ENCODE results near the gene ANAPC2.
"Not testable (repeated sequence)": the region's sequence is repeated elsewhere in the genome, so short reads cannot be mapped to it uniquely, and the experiment has no call there.

Gene ANAPC2

DNA sequence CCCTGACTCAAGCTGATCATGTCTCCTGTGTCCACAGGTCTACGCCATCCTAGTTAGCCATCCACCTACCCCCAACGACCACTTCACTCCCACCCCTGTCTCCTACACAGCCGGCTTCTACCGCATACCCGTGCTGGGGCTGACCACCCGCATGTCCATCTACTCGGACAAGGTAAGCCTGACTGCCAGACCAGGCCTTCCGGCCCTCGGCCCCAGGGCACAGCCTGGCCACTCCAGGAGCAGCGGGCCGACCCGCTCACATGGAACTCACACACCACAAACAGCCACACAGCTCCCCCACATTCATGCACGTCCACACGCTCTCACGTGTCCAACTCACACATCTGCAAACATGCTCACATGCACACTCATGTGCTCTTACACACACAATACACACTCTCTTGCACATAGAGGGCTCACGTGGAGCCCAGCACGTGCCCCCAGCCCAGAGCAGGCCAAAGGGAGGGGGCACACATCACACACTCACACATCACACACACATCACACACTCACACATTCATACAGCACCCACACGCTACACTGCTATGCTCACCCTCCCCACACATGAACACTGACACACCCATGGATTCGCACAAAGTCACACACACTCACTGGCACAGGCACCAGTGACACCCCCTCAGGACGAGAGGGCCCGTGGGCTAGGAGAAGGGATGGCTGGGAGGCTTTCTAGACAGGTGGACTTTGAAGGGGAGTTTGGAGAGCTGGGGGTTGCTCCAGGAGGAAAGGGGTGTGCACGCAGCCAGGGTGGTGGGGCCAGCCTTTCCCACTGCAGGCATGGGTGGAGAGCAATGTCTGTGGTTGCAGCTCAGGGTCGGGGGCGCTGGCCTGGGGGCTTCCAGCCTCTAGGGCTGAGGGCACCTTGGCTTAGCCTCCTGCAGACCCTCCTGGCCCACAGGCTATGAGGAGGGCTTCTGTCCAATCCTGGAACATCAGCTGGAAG lies 46.1 kb downstream of the ANAPC2 start:
- DNase-seq: no peak

DNA sequence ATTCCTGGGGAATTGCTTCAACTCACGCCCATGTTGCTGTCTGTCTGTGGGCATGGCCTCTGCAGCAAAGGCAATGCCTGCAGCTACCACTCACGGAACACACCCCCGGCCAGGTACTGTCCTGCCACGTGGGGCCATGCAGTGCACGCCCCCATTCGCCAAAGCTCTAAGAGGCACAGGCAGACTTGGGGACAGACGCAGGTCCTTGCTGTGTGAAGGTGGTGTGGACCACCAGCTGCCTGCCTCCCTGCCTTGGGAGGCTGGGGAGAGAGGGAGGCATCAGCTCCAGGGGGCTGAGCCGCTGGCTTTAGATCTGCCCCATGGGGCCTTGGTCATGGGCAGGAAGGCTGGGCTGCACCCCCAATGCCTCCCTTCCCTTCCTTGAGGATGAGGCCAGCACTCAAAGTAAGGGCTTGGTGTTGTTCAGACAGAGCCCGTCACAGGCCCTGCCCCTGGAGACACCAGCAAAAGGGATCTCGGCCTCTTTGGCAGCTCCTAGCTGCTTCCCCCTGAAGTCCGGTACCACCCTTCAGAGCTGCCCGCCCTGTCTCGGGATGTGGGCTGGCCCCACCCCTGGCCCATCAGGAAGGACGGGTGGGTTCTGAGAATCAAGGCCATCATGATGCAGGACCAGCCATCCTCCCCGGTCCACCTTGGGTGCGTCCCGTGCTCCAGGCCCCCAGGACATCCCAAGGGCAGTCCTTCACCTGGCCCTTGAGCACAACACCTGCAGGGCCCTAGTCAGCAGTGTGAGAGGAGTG lies 47.1 kb downstream of the ANAPC2 start:
- DNase-seq: no peak

DNA sequence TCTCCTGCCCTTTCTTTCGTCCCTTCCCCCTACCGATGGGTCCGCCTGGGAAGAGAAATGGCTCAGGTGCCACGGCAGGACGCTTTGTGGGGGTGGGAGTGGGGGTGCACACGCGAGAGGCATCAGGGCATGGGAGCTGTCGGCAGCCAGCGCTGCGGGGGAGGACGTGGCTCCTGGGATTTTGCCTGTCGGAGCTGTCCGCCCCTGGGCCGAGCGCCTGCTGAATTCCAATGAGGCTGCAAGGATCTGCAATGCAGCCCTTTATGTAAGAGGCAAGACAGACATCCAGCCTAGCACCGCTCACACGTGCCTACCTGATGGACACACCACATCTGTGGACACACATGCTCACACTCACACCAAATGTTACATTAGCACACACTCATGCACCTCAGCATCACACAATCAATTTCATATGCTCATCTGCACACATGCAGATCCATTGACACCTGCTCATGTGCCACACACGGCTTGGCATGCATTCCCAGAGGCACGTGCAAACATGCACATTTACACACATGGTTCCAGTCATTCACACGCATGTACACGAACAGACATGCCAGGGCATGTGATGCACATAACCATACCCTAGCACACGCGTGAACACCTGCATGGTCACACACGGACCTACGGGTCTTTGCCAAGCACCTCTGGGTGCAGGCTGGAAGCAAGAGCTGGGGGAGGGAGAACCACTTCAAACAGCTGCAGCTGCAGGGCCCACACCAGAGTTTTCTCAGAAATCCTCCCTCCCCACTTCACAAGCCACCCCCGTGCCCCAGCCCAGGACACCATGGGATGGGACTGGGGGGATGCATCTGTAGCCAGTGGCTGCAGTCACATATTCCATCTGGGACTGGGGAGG lies 48.0 kb downstream of the ANAPC2 start:
- no peak for DNase-seq

DNA sequence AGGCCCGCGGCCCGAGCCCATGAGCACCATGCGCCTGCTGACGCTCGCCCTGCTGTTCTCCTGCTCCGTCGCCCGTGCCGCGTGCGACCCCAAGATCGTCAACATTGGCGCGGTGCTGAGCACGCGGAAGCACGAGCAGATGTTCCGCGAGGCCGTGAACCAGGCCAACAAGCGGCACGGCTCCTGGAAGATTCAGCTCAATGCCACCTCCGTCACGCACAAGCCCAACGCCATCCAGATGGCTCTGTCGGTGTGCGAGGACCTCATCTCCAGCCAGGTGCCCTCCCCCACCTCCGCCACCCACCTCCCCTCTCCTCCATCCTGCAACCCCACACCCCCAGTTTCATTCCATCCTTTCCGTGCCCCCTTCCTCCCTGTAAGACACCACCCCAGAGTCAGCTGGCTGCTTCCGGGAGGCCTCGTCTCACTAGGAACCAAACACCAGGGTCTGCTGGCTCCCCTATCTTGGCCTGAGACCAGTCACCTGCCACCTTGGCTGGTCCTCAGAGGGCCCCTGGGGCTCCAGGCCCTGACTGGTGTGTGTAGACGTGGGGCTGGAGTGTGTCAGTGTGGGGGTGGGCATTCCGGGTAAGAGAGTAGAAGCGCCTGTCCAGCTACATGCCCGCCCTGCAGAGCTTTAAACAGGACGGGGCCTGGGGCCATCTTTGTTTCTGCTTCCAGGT lies 48.8 kb downstream of the ANAPC2 start:
- DNase-seq: no peak

DNA sequence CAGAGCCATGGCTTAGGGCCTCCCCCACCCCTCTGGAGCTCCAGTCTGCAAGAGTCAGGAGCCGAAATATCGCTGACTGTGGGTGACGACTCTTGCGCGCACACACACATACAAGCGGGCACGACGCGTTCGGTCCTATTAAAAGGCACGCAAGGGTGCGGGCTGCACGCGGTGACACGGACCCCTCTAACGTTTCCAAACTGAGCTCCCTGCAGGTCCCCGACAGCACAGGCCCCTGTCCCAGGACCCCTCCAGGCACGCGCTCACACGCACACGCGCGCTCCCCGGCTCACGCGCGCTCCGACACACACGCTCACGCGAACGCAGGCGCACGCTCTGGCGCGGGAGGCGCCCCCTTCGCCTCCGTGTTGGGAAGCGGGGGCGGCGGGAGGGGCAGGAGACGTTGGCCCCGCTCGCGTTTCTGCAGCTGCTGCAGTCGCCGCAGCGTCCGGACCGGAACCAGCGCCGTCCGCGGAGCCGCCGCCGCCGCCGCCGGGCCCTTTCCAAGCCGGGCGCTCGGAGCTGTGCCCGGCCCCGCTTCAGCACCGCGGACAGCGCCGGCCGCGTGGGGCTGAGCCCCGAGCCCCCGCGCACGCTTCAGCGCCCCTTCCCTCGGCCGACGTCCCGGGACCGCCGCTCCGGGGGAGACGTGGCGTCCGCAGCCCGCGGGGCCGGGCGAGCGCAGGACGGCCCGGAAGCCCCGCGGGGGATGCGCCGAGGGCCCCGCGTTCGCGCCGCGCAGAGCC lies 49.5 kb downstream of the ANAPC2 start, which contains the start of gene GRIN1:
Gene GRIN1 (plus strand): TSS at position 433 of the 746 bp plus-strand sequence. CDS start 333 bp downstream, outside the sequence.
- DNase-seq: no peak

DNA sequence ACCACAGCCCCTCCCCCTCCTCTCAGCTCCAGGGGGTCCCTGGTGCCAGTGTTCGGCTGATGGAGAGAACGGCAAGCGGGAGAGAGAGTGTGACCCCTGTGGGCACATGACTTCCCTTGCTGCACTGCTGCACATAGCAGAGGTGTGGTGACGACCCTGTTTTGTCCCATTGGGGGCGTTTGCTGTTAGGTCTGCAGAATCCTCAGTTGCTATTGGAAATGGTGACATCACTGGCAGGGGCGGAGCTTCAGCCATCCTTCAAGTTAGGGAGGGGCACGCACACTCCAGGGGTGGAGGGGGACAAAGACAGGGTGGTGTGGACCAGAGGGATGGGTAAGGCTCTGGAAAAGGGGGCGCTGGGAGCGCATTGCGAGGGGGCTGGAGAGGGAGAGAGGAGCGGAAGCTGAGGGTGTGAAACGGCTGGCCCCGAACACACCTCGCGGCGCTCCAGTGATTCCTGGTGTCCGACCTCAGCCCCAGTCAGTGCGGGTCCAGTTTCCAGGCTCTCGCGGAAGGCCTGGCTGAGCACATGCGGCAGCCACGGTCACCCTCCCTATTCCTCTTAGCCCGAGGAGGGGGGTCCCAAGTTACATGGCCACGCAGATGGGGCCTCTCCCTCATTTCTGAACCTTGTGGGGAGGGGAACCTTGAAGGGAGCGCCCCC lies 50.2 kb downstream of the ANAPC2 start:
- no peak for DNase-seq

DNA sequence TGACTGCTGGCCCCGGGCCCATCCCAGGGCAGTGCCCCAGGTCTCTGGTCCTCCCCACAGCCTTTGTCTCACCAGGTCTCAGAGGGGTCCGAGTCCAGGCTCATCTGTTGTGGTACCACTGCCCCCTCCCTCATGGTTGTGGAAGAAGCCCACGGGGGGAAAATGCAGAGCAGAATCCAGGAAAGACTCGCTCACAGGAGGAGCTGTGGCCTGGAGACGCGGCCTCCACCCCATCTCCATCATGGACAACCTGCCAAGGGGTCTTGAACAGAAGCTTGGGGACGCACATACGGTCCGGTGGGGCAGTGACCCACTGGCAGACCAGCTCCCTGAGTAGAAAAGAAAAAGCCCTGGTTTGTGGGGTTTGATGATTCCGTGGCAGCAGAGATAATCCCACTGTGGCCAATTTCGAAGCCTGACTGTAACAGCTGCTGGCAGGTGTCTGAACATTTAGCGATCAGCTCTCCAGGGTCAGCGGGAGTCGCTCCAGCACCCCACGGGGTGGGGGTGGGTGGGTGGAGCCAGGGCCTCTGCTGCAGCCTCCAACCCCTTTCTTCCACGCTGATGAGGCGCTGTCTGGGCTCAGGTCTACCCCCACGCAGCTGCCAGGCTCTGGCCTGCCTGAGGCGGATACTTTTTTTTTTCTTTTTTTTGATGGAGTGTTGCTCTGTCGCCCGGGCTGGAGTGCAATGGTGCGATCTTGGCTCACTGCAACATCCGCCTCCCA lies 51.3 kb downstream of the ANAPC2 start:
- no peak for DNase-seq

DNA sequence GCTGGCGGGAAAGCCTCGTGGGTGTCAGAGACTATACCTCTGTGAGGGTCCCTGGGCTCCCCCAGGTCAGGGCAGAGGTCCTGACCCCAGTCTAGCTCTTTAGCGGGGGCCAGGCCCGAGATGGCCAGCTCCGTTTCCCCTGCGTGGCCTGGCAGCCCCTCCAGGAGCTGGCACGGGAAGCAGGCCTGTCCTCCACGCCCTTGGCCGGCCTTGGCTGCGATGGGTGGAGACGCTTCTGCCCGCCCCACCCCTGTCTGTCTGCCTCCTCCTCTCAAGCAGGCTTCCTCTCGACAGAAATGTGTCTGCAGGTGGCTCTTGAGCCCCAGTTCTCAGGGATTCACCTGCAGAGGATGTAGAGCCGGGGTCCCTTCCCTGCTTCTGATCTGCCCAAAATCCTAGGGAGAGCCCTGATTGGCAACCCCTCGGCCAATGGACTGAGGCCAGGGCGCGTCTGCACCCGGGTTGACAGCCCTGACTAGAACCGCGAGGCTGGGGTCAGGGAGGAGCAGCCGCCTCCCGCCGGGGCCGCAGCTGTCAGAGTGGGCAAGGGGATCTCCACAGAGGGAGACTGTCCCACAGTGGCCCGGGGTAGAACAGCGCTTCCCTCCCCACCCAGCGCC lies 52.0 kb downstream of the ANAPC2 start:
- no peak for DNase-seq

DNA sequence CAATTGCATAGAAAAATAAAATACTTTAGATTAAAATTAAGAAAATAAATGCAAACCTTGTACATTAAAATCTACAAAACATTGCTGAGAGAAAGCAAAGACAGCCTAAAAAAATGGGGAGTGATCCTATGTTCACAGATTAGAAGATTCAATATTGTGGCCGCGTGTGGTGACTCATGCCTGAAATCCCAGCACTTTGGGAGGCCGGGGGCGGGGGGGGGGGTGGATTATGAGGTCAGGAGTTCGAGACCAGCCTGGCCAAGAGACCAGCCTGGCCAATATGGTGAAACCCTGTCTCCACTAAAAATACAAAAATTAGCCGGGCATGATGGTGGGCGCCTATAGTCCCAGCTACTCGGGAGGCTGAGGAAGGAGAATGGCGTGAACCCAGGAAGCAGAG lies 53.2 kb downstream of the ANAPC2 start:
- DNase-seq: not testable (repeated sequence)

DNA sequence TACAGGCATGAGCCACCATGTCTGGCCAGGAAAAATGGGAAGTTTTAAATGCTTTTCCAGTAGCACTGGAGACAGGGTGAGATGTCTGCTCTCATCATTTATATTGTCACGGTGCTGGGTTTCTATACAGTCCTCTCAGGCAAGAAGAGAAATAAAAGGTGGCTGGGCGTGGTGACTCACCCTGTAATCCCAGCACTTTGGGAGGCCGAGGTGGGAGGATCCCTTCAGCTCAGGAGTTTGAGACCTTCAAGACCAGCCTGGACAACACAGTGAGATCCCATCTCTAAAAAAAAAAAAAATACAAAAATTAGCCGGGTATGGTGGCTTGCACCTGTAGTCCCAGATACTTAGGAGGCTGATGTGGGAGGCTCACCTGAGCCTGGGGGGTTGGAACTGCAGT lies 54.2 kb downstream of the ANAPC2 start:
- DNase-seq: no peak

DNA sequence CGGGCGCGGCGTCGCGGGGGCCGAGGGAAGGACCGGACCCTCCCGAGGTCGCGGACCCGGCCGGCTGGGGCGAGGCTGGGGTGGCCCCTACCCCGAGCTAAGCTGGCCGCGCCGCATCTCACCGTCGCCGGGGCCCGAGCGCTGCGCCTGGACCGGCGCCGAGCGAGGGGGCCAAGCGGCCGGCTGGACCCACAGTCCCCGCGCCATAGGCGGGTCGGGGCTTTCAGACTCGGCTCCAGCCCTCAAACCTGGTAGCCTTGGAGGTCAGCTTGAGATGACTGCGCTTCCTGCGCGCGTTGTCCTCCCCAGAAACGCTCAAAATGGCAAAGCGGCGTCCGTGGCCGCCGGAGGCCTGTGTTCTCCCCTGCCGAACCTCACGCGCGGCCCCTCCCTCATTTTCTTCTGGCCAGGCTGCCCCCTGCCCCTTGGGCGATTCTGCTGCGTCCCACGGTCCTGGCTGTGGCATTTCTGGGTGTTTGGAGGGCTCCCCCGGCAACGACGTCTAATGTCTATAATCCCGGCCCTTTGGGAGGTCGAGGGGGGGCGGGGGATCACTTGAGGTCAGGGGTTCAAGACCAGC lies 58.1 kb downstream of the ANAPC2 start:
- DNase-seq: no peak

DNA sequence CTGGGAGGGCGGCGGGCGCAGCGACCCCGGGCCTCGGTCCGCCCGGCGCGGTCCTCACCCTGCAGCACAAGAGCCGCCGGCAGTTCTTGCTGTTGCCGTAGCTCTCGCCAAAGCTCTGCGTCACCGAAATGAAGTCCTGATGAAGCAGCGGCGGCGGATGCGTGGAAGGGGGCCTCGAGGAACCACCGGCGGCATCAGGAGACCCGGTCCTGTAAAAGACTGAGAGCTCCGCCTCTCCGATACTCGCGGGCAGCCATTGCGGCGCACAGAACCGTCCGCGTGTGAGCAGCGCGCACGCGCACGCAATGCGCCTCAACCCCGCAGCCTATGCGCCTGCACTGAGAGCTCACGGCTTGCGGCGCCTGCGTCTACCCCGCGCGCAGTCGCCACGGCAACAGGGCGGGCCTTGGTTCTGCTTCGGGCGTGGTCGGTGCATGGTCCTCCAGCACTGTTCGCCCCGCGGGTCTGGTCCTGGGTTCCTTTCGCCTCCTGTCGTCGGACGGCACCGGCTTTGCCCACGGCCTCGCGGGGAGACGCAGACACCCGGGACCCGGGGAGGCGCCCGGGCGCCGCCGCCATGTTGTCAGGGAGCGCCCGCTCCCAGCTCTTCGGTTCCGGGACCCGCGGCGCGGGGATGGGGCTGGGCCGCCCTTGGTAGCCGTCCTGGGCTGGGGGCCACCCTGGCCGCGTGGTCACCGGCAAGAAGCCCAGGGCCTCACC lies 58.7 kb downstream of the ANAPC2 start:
- DNase-seq: peak; percentile 65 to 89

DNA sequence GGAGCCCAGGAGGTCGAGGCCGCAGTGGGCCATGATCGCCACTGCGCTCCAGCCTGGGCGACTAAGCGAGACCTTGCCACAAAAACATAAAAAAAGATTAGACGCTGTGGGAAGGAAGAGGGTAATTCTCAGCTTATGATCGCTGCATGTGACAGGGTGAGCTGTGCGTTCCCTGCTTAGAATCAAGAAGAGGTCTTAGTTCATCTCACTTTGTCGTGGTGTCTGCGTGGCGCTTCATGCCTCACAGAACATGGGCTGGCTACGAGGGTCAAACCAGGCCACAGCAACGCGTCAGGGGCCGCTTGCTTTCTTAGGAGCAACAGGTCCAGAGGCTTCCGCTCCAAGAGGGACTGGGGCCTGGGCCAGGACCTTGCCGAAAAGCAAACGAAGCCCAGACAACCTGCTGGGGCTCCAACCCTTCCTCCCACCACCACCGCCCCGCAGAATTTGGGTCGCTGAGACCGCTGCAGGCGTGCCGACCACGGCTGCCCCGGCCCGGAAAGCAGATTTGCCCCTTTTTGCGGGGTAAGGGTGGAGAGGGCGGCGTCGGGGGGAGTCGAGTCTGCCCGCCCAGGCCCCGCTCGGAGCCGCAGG lies 59.4 kb downstream of the ANAPC2 start:
- no peak for DNase-seq

DNA sequence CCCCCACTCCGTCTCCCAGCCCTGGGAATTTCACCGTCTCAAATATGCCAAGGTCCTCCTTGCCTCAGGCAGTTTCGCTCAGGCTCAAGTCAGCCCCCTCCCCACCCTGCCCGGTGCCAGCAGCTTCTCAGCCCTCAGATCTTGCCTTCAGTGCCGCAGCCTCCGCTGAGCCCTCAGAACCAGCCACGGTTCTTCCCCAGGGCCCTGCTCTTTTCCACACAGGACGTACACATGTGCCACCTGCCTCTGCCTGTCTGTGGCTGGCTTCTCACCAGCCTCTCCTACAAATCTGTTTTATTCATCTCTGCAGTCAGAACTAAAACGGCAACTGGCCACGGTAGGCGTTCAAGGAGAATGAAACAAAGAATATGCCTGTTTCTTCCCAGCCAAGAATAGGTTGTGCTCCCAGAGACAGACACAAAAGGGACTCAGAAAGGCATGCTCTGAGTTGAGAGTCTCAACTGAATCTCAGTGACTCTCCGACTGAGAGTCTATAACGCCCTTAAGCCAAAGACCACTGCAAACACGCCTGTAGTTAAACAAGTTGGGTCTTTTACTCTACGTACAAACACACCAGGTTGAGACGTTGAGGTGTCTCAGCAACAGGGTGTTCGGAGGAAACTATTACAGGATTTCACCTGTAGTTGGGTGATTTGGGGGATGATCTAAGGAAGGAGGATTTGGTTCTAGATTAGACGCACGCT lies 60.0 kb downstream of the ANAPC2 start:
- DNase-seq: no peak

DNA sequence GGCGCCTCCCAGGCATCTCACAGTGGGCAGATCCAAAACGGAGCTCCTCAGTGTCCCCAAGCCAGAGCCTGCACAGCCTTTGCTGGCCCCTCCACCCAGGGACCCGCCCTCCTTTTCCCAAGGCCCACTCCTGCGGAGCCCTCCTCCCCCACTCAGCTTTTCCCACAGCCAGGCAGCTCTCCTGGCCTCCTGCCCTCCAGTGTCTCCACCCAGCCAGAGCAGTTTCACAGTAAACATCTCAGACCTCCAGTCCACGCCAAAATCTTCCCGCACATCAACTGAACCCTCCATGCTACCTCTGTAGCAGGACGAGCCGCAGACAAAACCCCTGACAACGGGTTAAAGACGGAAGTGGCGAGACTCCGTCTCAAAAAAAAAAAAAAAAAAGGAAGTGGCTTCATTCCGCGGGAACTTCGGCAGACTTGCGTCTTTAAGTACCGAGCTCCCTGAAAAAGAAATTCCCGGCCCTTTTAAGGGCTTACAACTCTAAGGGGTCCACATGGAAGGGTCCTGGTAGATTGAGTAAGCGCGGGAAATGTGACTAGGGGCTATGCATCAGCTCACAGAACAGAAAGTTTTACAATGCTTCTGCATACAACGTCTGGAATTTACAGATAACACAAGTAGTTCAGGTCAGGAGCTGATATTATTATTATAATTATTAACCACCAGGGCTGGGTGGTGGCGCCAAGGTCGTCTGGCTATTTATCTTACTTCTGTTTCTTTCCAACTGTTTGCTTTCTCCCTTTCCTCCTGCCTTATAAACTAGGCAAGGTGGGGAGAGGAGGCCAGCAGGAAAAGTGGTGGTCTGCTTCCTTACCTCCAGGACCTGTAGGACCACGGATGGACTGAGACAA lies 60.8 kb downstream of the ANAPC2 start:
- no peak for DNase-seq

DNA sequence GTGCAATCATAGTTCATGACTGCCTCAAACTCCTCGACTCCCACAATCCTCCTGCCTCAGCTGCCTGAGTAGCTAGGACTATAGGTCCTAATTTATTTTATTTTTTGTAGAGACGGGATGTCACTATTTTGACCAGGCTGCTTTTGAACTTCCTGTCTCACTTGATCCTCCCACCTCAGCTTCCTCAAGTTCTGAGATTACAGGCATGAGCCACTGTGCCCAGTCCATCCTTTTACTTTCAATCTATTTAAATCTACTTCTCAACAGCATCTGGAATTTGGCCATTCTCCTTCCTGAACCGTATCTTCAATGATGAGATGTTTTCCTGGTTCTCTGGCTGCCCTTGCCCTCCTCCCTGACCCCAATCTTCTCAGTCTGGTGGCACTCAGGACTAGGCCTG lies 61.6 kb downstream of the ANAPC2 start:
- DNase-seq: no peak
